Left renal cortex interstitium (tissue), 4 donors: ENCODE results near the gene GRIN3A. TPM values are rescaled to one million over a fixed set of nuclear protein-coding genes. Genes with fewer than 3 reads are reported as not detected.

Experiments used
- DNase-seq, 4 donors: peaks; one replicate each; pipeline ENCODE4 v3.0.0-alpha.2; 2013; ENCODE audit warnings: low read depth in 4 of 4, low spot score in 2 of 4, missing footprints in 1 of 4
- polyA plus RNA-seq, 4 donors: library from polyadenylated mRNA; unstranded; fragments of 120-200 nt; gene quantifications; one replicate each; pipeline ENCODE4 v1.2.1, GENCODE V29; 2013; ENCODE audit not compliant: insufficient read length in 4 of 4

GRIN3A gene
- polyA plus RNA-seq, 4 donors = 1.8 to 2.2 (median 2.1) TPM

- DNase-seq = no peak
Observed at GRCh38 chr9:101706261-101706798, 32.1 kb downstream of the GRIN3A start.

GRCh38 chr9:101705135-101705661 is 33.2 kb downstream of the GRIN3A start:
- DNase-seq = no peak

- DNase-seq = no peak
Observed at GRCh38 chr9:101702257-101702656, 36.2 kb downstream of the GRIN3A start.

- DNase-seq = no peak
Observed at GRCh38 chr9:101693546-101694336, 44.7 kb downstream of the GRIN3A start.

- no peak for DNase-seq
Observed at GRCh38 chr9:101691657-101692056, 46.8 kb downstream of the GRIN3A start.

- no peak for DNase-seq
Observed at GRCh38 chr9:101689039-101689438, 49.4 kb downstream of the GRIN3A start.

GRCh38 chr9:101684665-101685064 is 53.8 kb downstream of the GRIN3A start:
- no peak for DNase-seq

- DNase-seq = no peak
Observed at GRCh38 chr9:101683236-101683635, 55.2 kb downstream of the GRIN3A start.

GRCh38 chr9:101677861-101678260 is 60.6 kb downstream of the GRIN3A start:
- DNase-seq = no peak

- no peak for DNase-seq
Observed at GRCh38 chr9:101675341-101675740, 63.1 kb downstream of the GRIN3A start.

GRCh38 chr9:101674165-101674564 is 64.3 kb downstream of the GRIN3A start:
- no peak for DNase-seq

GRCh38 chr9:101673642-101674041 is 64.8 kb downstream of the GRIN3A start:
- DNase-seq = no peak

- DNase-seq = no peak
Observed at GRCh38 chr9:101671567-101671966, 66.9 kb downstream of the GRIN3A start.

GRCh38 chr9:101668421-101668820 is 70.0 kb downstream of the GRIN3A start:
- no peak for DNase-seq

- DNase-seq = no peak
Observed at GRCh38 chr9:101664453-101664852, 74.0 kb downstream of the GRIN3A start.

GRCh38 chr9:101652601-101653175 is 85.8 kb downstream of the GRIN3A start:
- no peak for DNase-seq

- DNase-seq = no peak
Observed at GRCh38 chr9:101650142-101650541, 88.3 kb downstream of the GRIN3A start.

- DNase-seq = no peak
Observed at GRCh38 chr9:101648493-101648892, 90.0 kb downstream of the GRIN3A start.

GRCh38 chr9:101639785-101640665 is 98.4 kb downstream of the GRIN3A start:
- DNase-seq = no peak

- no peak for DNase-seq
Observed at GRCh38 chr9:101639311-101639710, 99.1 kb downstream of the GRIN3A start.

GRCh38 chr9:101636247-101636646 is 102.2 kb downstream of the GRIN3A start:
- DNase-seq = no peak
